Measurements from ENCODE around the gene ECHS1.

GRCh38 chr10:133315847-133316246 is 57.3 kb downstream of the ECHS1 start:
- TF ChIP-seq HDAC2 (IDR thresholded peaks at IDR 0.05) (no peak), SPI1 (IDR thresholded peaks at IDR 0.05; ENCODE audit: borderline replicate concordance, insufficient read depth, low read depth, low read length) (no peak), PRDM15 (CRISPR knock-in tag; IDR thresholded peaks at IDR 0.05) (no peak), FOXM1 (IDR thresholded peaks at IDR 0.05; ENCODE audit: low read depth, low read length) (no peak), POLR2A (IDR thresholded peaks at IDR 0.05; ENCODE audit: low read depth, low read length) (no peak), CEBPZ (IDR thresholded peaks at IDR 0.05; ENCODE audit: low read depth, low read length) (no peak), HDAC6 (IDR thresholded peaks at IDR 0.05; ENCODE audit: unreplicated experiment) (no peak)

All from GM12878 (cell line).